KMS-11 (cell line): ENCODE results near the gene TARP.

ENCODE experiments used
- H2AFZ ChIP-seq: fragments of 200-600 bp; sonication (generic); 2 replicates; pipeline ENCODE4 v1.6.1; 2016; ENCODE audit warnings: antibody characterized with exemption, mixed run types, low read depth
- H3K27ac ChIP-seq: fragments of 200-600 bp; sonication (generic); 2 replicates; pipeline ENCODE4 v1.6.1; 2016; ENCODE audit warnings: mild to moderate bottlenecking, mixed run types
- H3K27me3 ChIP-seq: fragments of 200-600 bp; sonication (generic); 2 replicates; pipeline ENCODE4 v1.6.1; 2017; ENCODE audit warnings: mild to moderate bottlenecking, low read depth, mixed run types, moderate library complexity; ENCODE audit not compliant: insufficient read depth
- H3K36me3 ChIP-seq: fragments of 200-600 bp; sonication (generic); 2 replicates; pipeline ENCODE4 v1.6.1; 2017; ENCODE audit warnings: mild to moderate bottlenecking, mixed run types; ENCODE audit not compliant: insufficient read depth
- H3K4me1 ChIP-seq: fragments of 200-600 bp; sonication (generic); 2 replicates; pipeline ENCODE4 v1.6.1; 2016; ENCODE audit warnings: mild to moderate bottlenecking, low read depth, mixed run types; ENCODE audit not compliant: poor library complexity, severe bottlenecking
- H3K4me2 ChIP-seq: fragments of 200-600 bp; sonication (generic); 2 replicates; pipeline ENCODE4 v1.7.0; 2016; ENCODE audit warnings: mild to moderate bottlenecking, mixed run types
- H3K4me3 ChIP-seq: fragments of 200-600 bp; sonication (generic); IDR thresholded peaks from 2 replicates; pipeline ENCODE4 v1.6.1; 2017; ENCODE audit warnings: low read depth, low read length, mixed read lengths; ENCODE audit not compliant: insufficient read depth
- H3K79me2 ChIP-seq: fragments of 200-600 bp; sonication (generic); 2 replicates; pipeline ENCODE4 v1.6.1; 2016; ENCODE audit warnings: low read depth, mixed run types; ENCODE audit not compliant: insufficient read depth
- H3K9ac ChIP-seq: fragments of 200-600 bp; sonication (generic); 2 replicates; pipeline ENCODE4 v1.6.1; 2016; ENCODE audit warnings: mild to moderate bottlenecking, mixed run types
- H4K20me1 ChIP-seq: fragments of 200-600 bp; sonication (generic); 2 replicates; pipeline ENCODE4 v1.6.1; 2016; ENCODE audit warnings: mild to moderate bottlenecking, mixed run types; ENCODE audit not compliant: insufficient read depth
- CTCF ChIP-seq: fragments of 200-600 bp; sonication (generic); conservative IDR thresholded peaks from 2 replicates; pipeline ENCODE4 v1.6.1; 2017; ENCODE audit warnings: low read depth, mild to moderate bottlenecking, antibody characterized with exemption, low read length, moderate library complexity, mixed read lengths

TARP gene

GRCh38 chr7:38273286-38273995 is at the start of gene TARP:
TSS of gene TARP (minus strand) at chr7:38273636.
- H4K20me1 ChIP-seq = no peaks in the 10 kb centered on the region
- H3K4me3 ChIP-seq = no peak within 1 kb of the TSS
- no peak for TF ChIP-seq CTCF
- H3K4me1 ChIP-seq = no peaks in the 10 kb centered on the region
- no peak within 1 kb of the TSS for H3K9ac ChIP-seq
- no peak within 1 kb of the TSS for H3K27ac ChIP-seq
- no peaks in the 10 kb centered on the region for H3K79me2 ChIP-seq
- no peak within 1 kb of the TSS for H2AFZ ChIP-seq
- H3K4me2 ChIP-seq = no peak within 1 kb of the TSS
- no peaks in the 10 kb centered on the region for H3K36me3 ChIP-seq
- H3K27me3 ChIP-seq = no peaks in the 10 kb centered on the region

DNA sequence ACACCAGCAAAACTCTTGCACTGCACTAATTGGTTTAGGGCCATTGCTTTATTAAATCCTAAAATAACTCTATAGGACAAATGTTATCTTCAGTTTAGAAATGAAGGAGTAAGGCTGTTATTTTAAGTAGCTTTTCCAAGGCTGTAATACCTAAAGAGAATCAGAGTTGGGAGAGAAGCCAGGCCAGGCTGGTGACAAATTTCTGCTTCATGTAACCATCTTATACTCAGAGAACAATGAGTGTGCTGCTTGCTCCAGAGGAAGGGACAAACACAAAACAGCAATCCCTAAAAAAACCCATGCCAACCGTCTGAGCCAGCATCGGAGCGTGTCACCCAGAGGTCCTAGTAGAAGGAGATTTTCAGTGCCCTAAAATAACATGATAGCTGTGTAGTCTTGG is 49.7 kb upstream of the TARP start:
- Histone ChIP-seq H2AFZ (no peak overlapping the region), H3K9ac (no peak overlapping the region), H3K4me1 (peaks cover 6% of the 10 kb centered on the region), H3K79me2 (no peaks in the 10 kb centered on the region), H3K36me3 (no peaks in the 10 kb centered on the region), H4K20me1 (no peaks in the 10 kb centered on the region), H3K4me3 (no peak overlapping the region), H3K27me3 (no peaks in the 10 kb centered on the region), H3K4me2 (no peak overlapping the region), H3K27ac (no peak overlapping the region)
- no peak for TF ChIP-seq CTCF

GRCh38 chr7:38322461-38322860 is 49.0 kb upstream of the TARP start:
- Histone ChIP-seq H3K4me2 (no peak overlapping the region), H4K20me1 (no peaks in the 10 kb centered on the region), H3K27me3 (no peaks in the 10 kb centered on the region), H3K27ac (no peak overlapping the region), H2AFZ (no peak overlapping the region), H3K4me3 (no peak overlapping the region), H3K36me3 (no peaks in the 10 kb centered on the region), H3K79me2 (no peaks in the 10 kb centered on the region), H3K9ac (no peak overlapping the region), H3K4me1 (peaks cover 6% of the 10 kb centered on the region)
- TF ChIP-seq CTCF = no peak

DNA sequence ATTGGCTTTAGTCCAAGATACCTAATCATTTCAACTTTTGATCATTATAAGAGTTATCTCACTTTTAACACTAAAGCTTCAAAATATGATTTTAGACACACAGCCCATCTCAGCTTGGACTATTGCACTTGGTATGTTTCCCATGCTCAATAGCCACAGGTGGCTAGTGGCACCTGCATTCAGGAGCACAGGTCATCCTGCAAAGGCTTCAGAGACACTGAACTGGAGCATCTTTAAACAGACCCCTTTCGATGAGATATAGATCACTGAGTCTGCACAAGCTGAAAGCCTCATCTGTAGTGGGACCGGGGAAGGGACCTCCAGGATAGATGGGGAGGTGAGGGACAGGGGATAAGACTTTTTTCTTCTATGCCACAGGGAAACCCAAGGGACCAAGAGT is 48.5 kb upstream of the TARP start:
- Histone ChIP-seq H3K79me2 (no peaks in the 10 kb centered on the region), H3K9ac (no peak overlapping the region), H3K4me2 (no peak overlapping the region), H3K4me3 (no peak overlapping the region), H3K27ac (no peak overlapping the region), H3K4me1 (peaks cover 6% of the 10 kb centered on the region), H3K36me3 (no peaks in the 10 kb centered on the region), H4K20me1 (no peaks in the 10 kb centered on the region), H2AFZ (no peak overlapping the region), H3K27me3 (no peaks in the 10 kb centered on the region)
- no peak for TF ChIP-seq CTCF
